ENCODE data around the gene SFXN3.

GRCh38 chr10:101076630-101077029, 45.6 kb downstream of the SFXN3 start:
- TF ChIP-seq CTCF (IDR thresholded peaks at IDR 0.05) (no peak), POLR2A (IDR thresholded peaks at IDR 0.05) (no peak)

All from lower leg skin (tissue), 3 donors.